Naive B cell (primary cell): ENCODE measurements around the gene KDM4B. TPM values are rescaled to one million over a fixed set of nuclear protein-coding genes. Genes with fewer than 3 reads are reported as not detected.
A peak's percentile ranks its signal among the peaks of the same experiment; 100 is the strongest.

Experiments used
- ATAC-seq, 2 donors: fragments of 150-1000 bp; cut with Tn5 transposase; 2 replicates each; pipeline ENCODE4 v1.10.0; 2021; ENCODE audit warnings: low read depth in 2 of 2, mild to moderate bottlenecking in 2 of 2, moderate library complexity in 2 of 2
- DNase-seq: peaks from one replicate; pipeline ENCODE4 v3.0.0; 2022
- H3K27ac Mint-ChIP-seq, 6 donors: one replicate each; pipeline ENCODE4 v1.8.0; 2020 to 2022; ENCODE audit warnings: mild to moderate bottlenecking in 6 of 6, mixed read lengths in 6 of 6, moderate library complexity in 5 of 6, inconsistent platforms in 2 of 6
- H3K27me3 Mint-ChIP-seq, 3 donors: one replicate each; pipeline ENCODE4 v1.8.0; 2021 to 2022; ENCODE audit warnings: mixed read lengths in 3 of 3, mild to moderate bottlenecking in 1 of 3
- H3K36me3 Mint-ChIP-seq, 2 donors: one replicate each; pipeline ENCODE4 v1.8.0; 2020 to 2022; ENCODE audit warnings: mixed read lengths in 2 of 2, inconsistent platforms in 1 of 2, mild to moderate bottlenecking in 1 of 2
- H3K4me1 Mint-ChIP-seq, 3 donors: one replicate each; pipeline ENCODE4 v1.8.0; 2020 to 2022; ENCODE audit warnings: mixed read lengths in 3 of 3, inconsistent platforms in 1 of 3, mild to moderate bottlenecking in 1 of 3, moderate library complexity in 1 of 3
- H3K4me3 Mint-ChIP-seq, 8 donors: one replicate each; pipeline ENCODE4 v1.8.0; 2020 to 2022; ENCODE audit warnings: mild to moderate bottlenecking in 8 of 8, mixed read lengths in 8 of 8, moderate library complexity in 8 of 8, inconsistent platforms in 2 of 8
- H3K9me3 Mint-ChIP-seq, 7 donors: one replicate each; pipeline ENCODE4 v1.8.0; 2020 to 2022; ENCODE audit warnings: mixed read lengths in 7 of 7, mild to moderate bottlenecking in 5 of 7, inconsistent platforms in 2 of 7, moderate library complexity in 1 of 7
- polyA plus RNA-seq, 6 donors: library from polyadenylated mRNA; unstranded; fragments of 300-500 nt; fragmentation: Illumina TruSeq; gene quantifications; one replicate each; pipeline ENCODE4 v1.2.3, GENCODE V29; 2021; ENCODE audit warnings: low read depth in 6 of 6

Gene KDM4B
- polyA plus RNA-seq, 6 donors from 2014 or later, result 17.9 to 94.1 (median 50.8) TPM

GRCh38 chr19:5050905-5051304 lies 82.0 kb downstream of the KDM4B start:
- peak overlapping the region in 1 of 6 donors; percentile 74 for H3K27ac Mint-ChIP-seq
- H3K27me3 Mint-ChIP-seq, result no peaks in the 10 kb centered on the region
- H3K9me3 Mint-ChIP-seq, result no peaks in the 10 kb centered on the region
- peaks cover 21 to 27% (median 26%) of the 10 kb centered on the region in 3 donors for H3K4me1 Mint-ChIP-seq
- DNase-seq (no peak), ATAC-seq (no peak)
- no peak overlapping the region for H3K4me3 Mint-ChIP-seq
- peaks cover 0 to 3% of the 10 kb centered on the region in 2 donors for H3K36me3 Mint-ChIP-seq

- H3K27ac Mint-ChIP-seq, result peak overlapping the region in 3 of 6 donors; percentile 66 to 94 (median 86)
- peaks cover 21 to 27% (median 26%) of the 10 kb centered on the region in 3 donors for H3K4me1 Mint-ChIP-seq
- H3K9me3 Mint-ChIP-seq, result no peaks in the 10 kb centered on the region
- DNase-seq, result no peak
- no peaks in the 10 kb centered on the region for H3K27me3 Mint-ChIP-seq
- ATAC-seq, result no peak
- H3K4me3 Mint-ChIP-seq, result peak overlapping the region in 1 of 8 donors; percentile 13
- H3K36me3 Mint-ChIP-seq, result peaks cover 0 to 3% of the 10 kb centered on the region in 2 donors
Measured at GRCh38 chr19:5051619-5052018, 82.7 kb downstream of the KDM4B start.

- peak overlapping the region in 1 of 6 donors; percentile 86 for H3K27ac Mint-ChIP-seq
- H3K27me3 Mint-ChIP-seq, result no peaks in the 10 kb centered on the region
- peaks cover 22 to 32% (median 27%) of the 10 kb centered on the region in 3 donors for H3K4me1 Mint-ChIP-seq
- no peak for DNase-seq
- H3K36me3 Mint-ChIP-seq, result peaks cover 0 to 3% of the 10 kb centered on the region in 2 donors
- no peak overlapping the region for H3K4me3 Mint-ChIP-seq
- no peaks in the 10 kb centered on the region for H3K9me3 Mint-ChIP-seq
- ATAC-seq, result peak in 1 of 2 donors; percentile 29
Measured at GRCh38 chr19:5052515-5052914, 83.6 kb downstream of the KDM4B start.

GRCh38 chr19:5052945-5053485 lies 84.1 kb downstream of the KDM4B start:
- Mint-ChIP-seq H3K36me3 (peaks cover 0 to 3% of the 10 kb centered on the region in 2 donors), H3K9me3 (no peaks in the 10 kb centered on the region), H3K27ac (peak overlapping the region in 4 of 6 donors; percentile 22 to 94 (median 88)), H3K4me1 (peaks cover 26 to 33% (median 27%) of the 10 kb centered on the region in 3 donors), H3K27me3 (no peaks in the 10 kb centered on the region), H3K4me3 (peak overlapping the region in 1 of 8 donors; percentile 66)
- DNase-seq (no peak), ATAC-seq (no peak)

- peaks cover 0 to 3% of the 10 kb centered on the region in 2 donors for H3K36me3 Mint-ChIP-seq
- ATAC-seq, result peak; percentile 39 to 51
Measured at GRCh38 chr19:5053661-5054060, 84.7 kb downstream of the KDM4B start.

GRCh38 chr19:5054551-5055456 lies 85.9 kb downstream of the KDM4B start:
- DNase-seq (no peak), ATAC-seq (no peak)
- Mint-ChIP-seq H3K4me3 (peak overlapping the region in 2 of 8 donors; percentile 47 to 51), H3K9me3 (no peaks in the 10 kb centered on the region), H3K27ac (peak overlapping the region in 3 of 6 donors; percentile 34 to 96 (median 86)), H3K4me1 (peaks cover 21 to 27% (median 23%) of the 10 kb centered on the region in 3 donors), H3K36me3 (peaks cover 0 to 3% of the 10 kb centered on the region in 2 donors), H3K27me3 (no peaks in the 10 kb centered on the region)

More at GRCh38 chr19:5053661-5054060, 84.7 kb downstream of the KDM4B start:
- Mint-ChIP-seq H3K9me3 (no peaks in the 10 kb centered on the region), H3K4me3 (peak overlapping the region in 2 of 8 donors; percentile 36 to 62), H3K27ac (peak overlapping the region; percentile 22 to 94 (median 73)), H3K27me3 (no peaks in the 10 kb centered on the region), H3K4me1 (peaks cover 23 to 27% (median 24%) of the 10 kb centered on the region in 3 donors)
- DNase-seq, result no peak

GRCh38 chr19:5055457-5055776 lies 86.5 kb downstream of the KDM4B start:
- no peaks in the 10 kb centered on the region for H3K9me3 Mint-ChIP-seq
- no peaks in the 10 kb centered on the region for H3K36me3 Mint-ChIP-seq
- DNase-seq, result no peak
- no peak for ATAC-seq
- H3K27me3 Mint-ChIP-seq, result no peaks in the 10 kb centered on the region
- peaks cover 18 to 27% (median 23%) of the 10 kb centered on the region in 3 donors for H3K4me1 Mint-ChIP-seq
- peak overlapping the region in 1 of 6 donors; percentile 49 for H3K27ac Mint-ChIP-seq
- H3K4me3 Mint-ChIP-seq, result no peak overlapping the region

GRCh38 chr19:5057860-5058259 lies 88.9 kb downstream of the KDM4B start:
- DNase-seq, result no peak
- ATAC-seq, result no peak

GRCh38 chr19:5058521-5059212 lies 89.8 kb downstream of the KDM4B start:
- no peak overlapping the region for H3K27ac Mint-ChIP-seq
- no peaks in the 10 kb centered on the region for H3K27me3 Mint-ChIP-seq
- no peak for DNase-seq
- peaks cover 18 to 22% of the 10 kb centered on the region in 2 donors for H3K36me3 Mint-ChIP-seq
- H3K9me3 Mint-ChIP-seq, result peaks cover 3 to 15% (median 10%) of the 10 kb centered on the region in 7 donors
- H3K4me1 Mint-ChIP-seq, result peaks cover 14 to 19% (median 14%) of the 10 kb centered on the region in 3 donors
- ATAC-seq, result no peak
- H3K4me3 Mint-ChIP-seq, result peak overlapping the region in 1 of 8 donors; percentile 41

More at GRCh38 chr19:5057860-5058259, 88.9 kb downstream of the KDM4B start:
- peak overlapping the region in 3 of 6 donors; percentile 18 to 79 (median 56) for H3K27ac Mint-ChIP-seq
- H3K9me3 Mint-ChIP-seq, result peaks cover 3 to 13% (median 6%) of the 10 kb centered on the region in 7 donors
- peaks cover 13 to 17% of the 10 kb centered on the region in 2 donors for H3K36me3 Mint-ChIP-seq
- H3K27me3 Mint-ChIP-seq, result no peaks in the 10 kb centered on the region
- no peak overlapping the region for H3K4me3 Mint-ChIP-seq
- H3K4me1 Mint-ChIP-seq, result peaks cover 20 to 27% (median 22%) of the 10 kb centered on the region in 3 donors

- Mint-ChIP-seq H3K27me3 (no peaks in the 10 kb centered on the region), H3K9me3 (peaks cover 3 to 15% (median 10%) of the 10 kb centered on the region in 7 donors), H3K4me1 (peaks cover 9 to 14% (median 9%) of the 10 kb centered on the region in 3 donors), H3K4me3 (no peak overlapping the region), H3K27ac (peak overlapping the region in 1 of 6 donors; percentile 19), H3K36me3 (peaks cover 18 to 22% of the 10 kb centered on the region in 2 donors)
- DNase-seq (no peak), ATAC-seq (no peak)
Measured at GRCh38 chr19:5059213-5059574, 90.3 kb downstream of the KDM4B start.

GRCh38 chr19:5059793-5060192 lies 90.9 kb downstream of the KDM4B start:
- H3K9me3 Mint-ChIP-seq, result peaks cover 3 to 15% (median 10%) of the 10 kb centered on the region in 7 donors
- peaks cover 8 to 9% (median 8%) of the 10 kb centered on the region in 3 donors for H3K4me1 Mint-ChIP-seq
- H3K36me3 Mint-ChIP-seq, result peaks cover 18 to 22% of the 10 kb centered on the region in 2 donors
- DNase-seq (no peak), ATAC-seq (no peak)
- H3K27me3 Mint-ChIP-seq, result no peaks in the 10 kb centered on the region
- H3K4me3 Mint-ChIP-seq, result no peak overlapping the region
- peak overlapping the region in 1 of 6 donors; percentile 60 for H3K27ac Mint-ChIP-seq

GRCh38 chr19:5062195-5062594 lies 93.3 kb downstream of the KDM4B start:
- no peak for ATAC-seq
- H3K36me3 Mint-ChIP-seq, result peaks cover 18 to 22% of the 10 kb centered on the region in 2 donors

GRCh38 chr19:5062799-5063198 lies 93.9 kb downstream of the KDM4B start:
- Mint-ChIP-seq H3K4me3 (no peak overlapping the region), H3K27me3 (no peaks in the 10 kb centered on the region), H3K27ac (no peak overlapping the region), H3K4me1 (peaks cover under 1 to 9% (median 4%) of the 10 kb centered on the region in 3 donors), H3K9me3 (peaks cover 3 to 15% (median 10%) of the 10 kb centered on the region in 7 donors), H3K36me3 (peaks cover 18 to 22% of the 10 kb centered on the region in 2 donors)
- no peak for DNase-seq
- no peak for ATAC-seq

More at GRCh38 chr19:5062195-5062594, 93.3 kb downstream of the KDM4B start:
- no peak for DNase-seq
- no peak overlapping the region for H3K27ac Mint-ChIP-seq
- H3K4me3 Mint-ChIP-seq, result no peak overlapping the region
- H3K4me1 Mint-ChIP-seq, result peaks cover 6 to 8% (median 8%) of the 10 kb centered on the region in 3 donors
- peaks cover 3 to 15% (median 10%) of the 10 kb centered on the region in 7 donors for H3K9me3 Mint-ChIP-seq
- no peaks in the 10 kb centered on the region for H3K27me3 Mint-ChIP-seq
